ENCODE measurements around the gene B4GALT5. TPM values are rescaled to one million over a fixed set of nuclear protein-coding genes. Genes with fewer than 3 reads are reported as not detected.

Gene B4GALT5
- total and polyA plus RNA-seq, 7 donors, result 32.0 to 284 (median 75.3) TPM

DNA sequence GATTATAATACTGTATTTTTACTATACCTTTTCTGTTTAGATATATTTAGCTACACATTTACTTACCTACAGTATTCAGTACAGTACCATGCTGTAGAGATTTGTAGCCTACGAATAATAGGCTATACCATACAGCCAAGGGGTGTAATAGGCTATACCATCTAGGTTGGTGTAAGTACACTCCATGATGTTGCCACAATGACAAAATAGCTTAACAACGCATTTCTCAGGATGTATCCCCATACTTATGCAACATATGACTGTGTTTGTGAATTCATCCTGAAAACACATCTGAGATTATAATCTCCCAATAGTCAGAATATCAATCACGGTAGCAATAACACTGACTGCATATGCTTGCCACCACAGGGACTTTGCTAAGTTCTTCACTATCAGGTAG lies 20.7 kb downstream of the B4GALT5 start:
- Histone ChIP-seq H3K4me1 (peaks cover 92% of the 10 kb centered on the region), H3K9me3 (no peaks in the 10 kb centered on the region), H3K27me3 (ENCODE audit: insufficient read depth in 3 of 3, low read length in 2 of 3) (no peaks in the 10 kb centered on the region), H3K4me3 (no peak overlapping the region), H3K27ac (peak overlapping the region; percentile 56), H3K36me3 (ENCODE audit: insufficient read depth in 1 of 2, low read depth in 1 of 2) (no peaks in the 10 kb centered on the region)
- TF ChIP-seq, protein P1, sequence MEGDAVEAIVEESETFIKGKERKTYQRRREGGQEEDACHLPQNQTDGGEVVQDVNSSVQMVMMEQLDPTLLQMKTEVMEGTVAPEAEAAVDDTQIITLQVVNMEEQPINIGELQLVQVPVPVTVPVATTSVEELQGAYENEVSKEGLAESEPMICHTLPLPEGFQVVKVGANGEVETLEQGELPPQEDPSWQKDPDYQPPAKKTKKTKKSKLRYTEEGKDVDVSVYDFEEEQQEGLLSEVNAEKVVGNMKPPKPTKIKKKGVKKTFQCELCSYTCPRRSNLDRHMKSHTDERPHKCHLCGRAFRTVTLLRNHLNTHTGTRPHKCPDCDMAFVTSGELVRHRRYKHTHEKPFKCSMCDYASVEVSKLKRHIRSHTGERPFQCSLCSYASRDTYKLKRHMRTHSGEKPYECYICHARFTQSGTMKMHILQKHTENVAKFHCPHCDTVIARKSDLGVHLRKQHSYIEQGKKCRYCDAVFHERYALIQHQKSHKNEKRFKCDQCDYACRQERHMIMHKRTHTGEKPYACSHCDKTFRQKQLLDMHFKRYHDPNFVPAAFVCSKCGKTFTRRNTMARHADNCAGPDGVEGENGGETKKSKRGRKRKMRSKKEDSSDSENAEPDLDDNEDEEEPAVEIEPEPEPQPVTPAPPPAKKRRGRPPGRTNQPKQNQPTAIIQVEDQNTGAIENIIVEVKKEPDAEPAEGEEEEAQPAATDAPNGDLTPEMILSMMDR (IDR thresholded peaks at IDR 0.05), result no peak
- no peak for DNase-seq
- ATAC-seq, result no peak
- intact Hi-C loops (cut with DNase I), result no loop called here
- 53 to 81% (median 71%) methylated on average over 3 of the region's 3 CpGs for WGBS, 3 donors

DNA sequence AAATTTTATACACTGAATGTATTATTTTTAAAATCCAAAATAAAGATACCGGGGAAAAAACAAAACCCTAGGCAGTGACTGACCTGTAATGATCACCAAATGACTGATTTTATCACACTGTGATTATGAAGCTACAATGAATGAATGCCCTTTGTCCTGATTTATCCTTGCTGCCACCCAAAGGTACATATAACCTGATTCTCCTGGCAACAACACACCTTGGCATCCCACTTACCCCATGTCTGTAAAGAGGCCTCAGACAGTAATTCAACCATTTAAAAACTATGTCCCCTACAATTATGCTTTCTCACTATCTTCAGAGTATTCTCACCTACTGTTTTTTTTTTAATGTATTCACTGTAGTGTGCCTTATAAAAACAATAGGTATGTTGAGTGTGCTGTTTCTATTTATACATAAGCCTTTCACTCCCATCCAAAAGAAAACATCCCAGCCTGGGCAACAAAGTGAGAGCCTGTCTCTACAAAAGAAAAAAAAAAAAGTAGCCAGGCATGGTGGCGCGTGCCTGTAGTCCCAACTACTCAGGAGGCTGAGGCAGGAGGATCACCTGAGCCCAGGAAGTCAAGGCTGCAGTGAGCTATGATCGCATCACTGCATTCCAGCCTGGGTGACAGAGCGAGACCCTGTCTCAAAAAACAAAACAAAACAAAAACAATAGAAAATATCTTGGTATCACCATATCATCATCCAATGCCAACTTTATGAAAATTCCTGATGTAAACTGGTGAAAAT lies 21.7 kb downstream of the B4GALT5 start:
- Histone ChIP-seq H3K36me3 (ENCODE audit: insufficient read depth in 1 of 2, low read depth in 1 of 2) (no peaks in the 10 kb centered on the region), H3K4me3 (no peak overlapping the region), H3K27ac (peak overlapping the region; percentile 56), H3K27me3 (ENCODE audit: insufficient read depth in 3 of 3, low read length in 2 of 3) (no peaks in the 10 kb centered on the region), H3K9me3 (no peaks in the 10 kb centered on the region), H3K4me1 (peaks cover 97% of the 10 kb centered on the region)
- DNase-seq (no peak), ATAC-seq (no peak)
- WGBS, 3 donors, result 80 to 87% (median 86%) methylated on average over 5 of the region's 5 CpGs
- TF ChIP-seq, protein P1 (IDR thresholded peaks at IDR 0.05), result no peak
- intact Hi-C loops (cut with DNase I), result no loop called here

DNA sequence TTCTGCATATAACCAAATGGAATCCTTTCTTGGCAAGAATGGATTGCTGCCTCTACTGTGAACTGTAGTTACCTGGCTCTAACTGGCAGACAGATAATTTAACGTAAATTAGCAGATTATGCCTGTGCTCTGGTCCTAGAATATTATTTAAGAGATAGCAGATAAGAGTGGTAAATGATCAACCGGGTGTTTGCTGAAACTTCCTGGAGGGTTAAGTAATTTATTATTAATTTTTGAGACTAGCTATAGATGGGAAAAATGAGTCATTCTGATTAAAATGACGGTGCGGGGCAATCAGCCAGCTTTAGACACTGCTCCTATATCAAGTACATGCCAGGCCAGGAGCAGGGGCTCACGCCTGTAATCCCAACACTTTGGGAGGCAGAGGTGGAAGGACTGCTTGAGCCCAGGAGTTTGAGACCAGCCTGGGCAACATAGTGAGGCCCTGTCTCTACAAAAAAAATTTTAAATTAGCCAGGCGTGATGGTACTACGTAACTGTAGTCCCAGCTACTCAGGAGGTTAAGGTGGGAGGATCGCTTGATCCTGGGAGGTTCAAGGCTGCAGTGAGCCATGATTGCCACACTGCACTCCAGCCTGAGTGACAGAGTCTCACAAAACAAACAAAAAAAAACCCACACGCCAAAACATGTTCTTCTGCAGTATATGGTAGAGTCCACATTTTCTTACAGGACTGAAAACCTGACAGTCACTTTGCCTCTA lies 22.6 kb downstream of the B4GALT5 start:
- Histone ChIP-seq H3K27me3 (ENCODE audit: insufficient read depth in 3 of 3, low read length in 2 of 3) (no peaks in the 10 kb centered on the region), H3K9me3 (no peaks in the 10 kb centered on the region), H3K4me3 (no peak overlapping the region), H3K36me3 (ENCODE audit: insufficient read depth in 1 of 2, low read depth in 1 of 2) (no peaks in the 10 kb centered on the region), H3K4me1 (peaks cover 97% of the 10 kb centered on the region), H3K27ac (peak overlapping the region; percentile 56)
- no peak for DNase-seq
- intact Hi-C loops (cut with DNase I), result no loop called here
- TF ChIP-seq, protein P1 (IDR thresholded peaks at IDR 0.05), result no peak
- WGBS, 3 donors, result 56 to 61% (median 56%) methylated on average over 9 of the region's 9 CpGs
- peak in 2 of 4 donors; percentile 15 to 21 for ATAC-seq

DNA sequence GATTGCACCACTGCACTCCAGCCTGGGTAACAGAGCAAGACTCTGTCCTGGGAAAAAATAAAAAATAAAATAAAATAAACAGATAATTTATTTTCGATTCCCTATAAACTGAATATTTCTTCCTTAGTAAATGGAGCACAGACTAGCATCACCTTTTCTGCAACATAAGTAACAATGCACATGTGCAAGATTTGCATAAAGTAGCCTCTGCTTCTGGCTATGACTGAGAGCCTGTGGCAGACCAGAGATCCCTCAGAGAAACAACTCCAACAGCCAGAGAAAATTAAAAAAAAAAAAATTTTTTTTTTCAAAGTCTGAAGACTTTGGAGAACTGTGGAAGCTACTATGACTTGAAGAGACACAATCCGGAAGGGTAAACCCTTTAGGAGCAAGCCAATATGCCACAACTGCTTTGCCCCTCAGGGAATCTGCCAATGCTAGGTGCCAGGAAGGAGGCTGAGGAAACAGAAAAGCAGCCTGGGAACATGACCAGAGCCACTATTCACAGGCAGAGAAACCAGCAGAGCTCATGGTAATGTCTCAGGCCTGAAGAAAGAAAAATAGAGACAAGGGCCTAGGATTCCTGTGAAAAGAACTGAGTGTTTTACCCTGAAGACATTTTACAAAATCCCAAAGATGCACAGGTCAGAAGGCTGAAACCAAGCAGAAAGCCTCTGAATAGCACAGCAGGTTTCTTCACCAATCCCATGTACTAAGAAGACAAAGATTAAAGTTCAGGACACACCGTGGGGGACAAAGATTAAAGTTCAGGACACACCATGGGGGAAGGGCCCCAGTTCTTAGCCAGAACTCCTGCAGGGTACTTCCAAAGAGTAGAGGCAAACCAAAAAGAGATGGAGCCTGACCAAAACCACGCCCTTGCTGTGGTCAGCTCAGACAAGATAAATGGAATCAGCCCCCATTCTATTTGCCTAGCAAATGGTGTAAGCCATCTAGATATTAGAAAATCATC lies 25.8 kb downstream of the B4GALT5 start:
- intact Hi-C loops (cut with DNase I), result no loop called here
- Histone ChIP-seq H3K27me3 (ENCODE audit: insufficient read depth in 3 of 3, low read length in 2 of 3) (no peaks in the 10 kb centered on the region), H3K9me3 (no peaks in the 10 kb centered on the region), H3K4me1 (peaks cover 84% of the 10 kb centered on the region), H3K36me3 (ENCODE audit: insufficient read depth in 1 of 2, low read depth in 1 of 2) (peaks cover 0 to 6% of the 10 kb centered on the region in 2 donors), H3K27ac (peak overlapping the region; percentile 69), H3K4me3 (no peak overlapping the region)
- TF ChIP-seq, protein P1 (IDR thresholded peaks at IDR 0.05), result no peak
- DNase-seq (no peak), ATAC-seq (peak in 1 of 4 donors; percentile 22)
- 48 to 62% (median 56%) methylated on average over 4 of the region's 4 CpGs for WGBS, 3 donors

Measured in psoas muscle (tissue), 8 donors.